Activated CD8-positive, alpha-beta T cell treated with anti-CD3 and anti-CD28 coated beads for 36 hours (primary cell): ENCODE results near the gene ERF. TPM values are rescaled to one million over a fixed set of nuclear protein-coding genes. Genes with fewer than 3 reads are reported as not detected.

Experiments
- ATAC-seq: fragments of 200-7000 bp; cut with Tn5 transposase; one replicate; pipeline ENCODE4 v1.10.0; 2021; ENCODE audit warnings: mild to moderate bottlenecking, moderate library complexity
- CTCF ChIA-PET: fragments of 350-600 bp; sonication (Branson Sonifier 250); formaldehyde crosslinking; loops from one replicate; lab custom pipeline; 2021; ENCODE audit warnings: antibody characterized with exemption; lab: Charles Lee
- POLR2A ChIA-PET: fragments of 350-600 bp; sonication (Branson Sonifier 250); formaldehyde crosslinking; loops from one replicate; lab custom pipeline; 2021; ENCODE audit warnings: antibody characterized with exemption; lab: Charles Lee
- DNase-seq: peaks from one replicate; pipeline ENCODE4 v3.0.0-alpha.2; 2020
- H3K27ac Mint-ChIP-seq: one replicate; pipeline ENCODE4 v1.8.0; 2021; ENCODE audit warnings: mild to moderate bottlenecking, mixed read lengths
- H3K27me3 Mint-ChIP-seq: one replicate; pipeline ENCODE4 v1.8.0; 2021; ENCODE audit warnings: mixed read lengths
- H3K36me3 Mint-ChIP-seq: one replicate; pipeline ENCODE4 v1.8.0; 2021; ENCODE audit warnings: low read depth, mixed read lengths
- H3K4me1 Mint-ChIP-seq: one replicate; pipeline ENCODE4 v1.8.0; 2021; ENCODE audit warnings: low read depth, mixed read lengths
- H3K4me3 Mint-ChIP-seq: one replicate; pipeline ENCODE4 v1.8.0; 2021; ENCODE audit warnings: mild to moderate bottlenecking, moderate library complexity, mixed read lengths
- H3K9me3 Mint-ChIP-seq: one replicate; pipeline ENCODE4 v1.8.0; 2021; ENCODE audit warnings: mixed read lengths
- CTCF ChIP-seq: fragments of 200-600 bp; IDR thresholded peaks from one replicate; pipeline ENCODE4 v1.8.0; 2022; ENCODE audit warnings: antibody characterized with exemption, mild to moderate bottlenecking
- intact Hi-C: fragments of 100-400 bp; cut with micrococcal nuclease; formaldehyde crosslinking; loops from one replicate; pipeline ENCODE4 v1.10.0; 2022
- total RNA-seq, 2 experiments: library from RNA; stranded (reverse); gene quantifications; one replicate each; pipeline ENCODE4 v1.2.3, GENCODE V29; 2021

The ERF gene
- total RNA-seq, 2 experiments from 2014 or later = 60.0 to 69.2 TPM

GRCh38 chr19:42293948-42294347 lies 39.0 kb upstream of the ERF start:
- no peak overlapping the region for H3K4me3 Mint-ChIP-seq
- H3K36me3 Mint-ChIP-seq = peaks cover 22% of the 10 kb centered on the region
- DNase-seq (no peak), ATAC-seq (no peak)
- no peaks in the 10 kb centered on the region for H3K27me3 Mint-ChIP-seq
- peaks cover 6% of the 10 kb centered on the region for H3K4me1 Mint-ChIP-seq
- no peak overlapping the region for H3K27ac Mint-ChIP-seq
- CTCF ChIA-PET = interaction anchor here (0.9 to 1.7 kb wide), 2 partner anchors 15 to 195 kb away, joined by 3 to 9 read pairs; no protein-coding TSS in a partner anchor
- no peak for TF ChIP-seq CTCF
- intact Hi-C loops = no loop called here
- POLR2A ChIA-PET = no interaction called here
- no peaks in the 10 kb centered on the region for H3K9me3 Mint-ChIP-seq

- H3K4me1 Mint-ChIP-seq = peaks cover 6% of the 10 kb centered on the region
- POLR2A ChIA-PET = interaction anchor here (0.6 kb wide), 1 partner anchor 8 kb away, joined by 3 read pairs; the partner anchor contains the start of gene PRR19
- H3K27ac Mint-ChIP-seq = no peak overlapping the region
These were observed 38.6 kb upstream of the ERF start for GRCh38 chr19:42293540-42293939.

GRCh38 chr19:42292963-42293362 lies 38.0 kb upstream of the ERF start:
- POLR2A ChIA-PET = interaction anchor here (0.6 to 1.9 kb wide), 2 partner anchors 9 to 182 kb away, joined by 3 to 4 read pairs; partner anchors contain the start of gene PRR19
- intact Hi-C loops = no loop called here
- Mint-ChIP-seq H3K36me3 (peaks cover 24% of the 10 kb centered on the region), H3K4me1 (peaks cover 6% of the 10 kb centered on the region), H3K27ac (no peak overlapping the region), H3K4me3 (no peak overlapping the region), H3K27me3 (no peaks in the 10 kb centered on the region), H3K9me3 (no peaks in the 10 kb centered on the region)
- CTCF ChIA-PET = interaction anchor here (0.9 to 1.2 kb wide), 2 partner anchors 23 to 194 kb away, joined by 3 read pairs; no protein-coding TSS in a partner anchor
- TF ChIP-seq CTCF = no peak
- ATAC-seq = no peak
- no peak for DNase-seq

More at GRCh38 chr19:42293540-42293939, 38.6 kb upstream of the ERF start:
- TF ChIP-seq CTCF = no peak
- CTCF ChIA-PET = interaction anchor here (0.9 to 1.2 kb wide), 2 partner anchors 23 to 195 kb away, joined by 3 read pairs; no protein-coding TSS in a partner anchor
- no peak overlapping the region for H3K4me3 Mint-ChIP-seq
- DNase-seq = no peak
- H3K27me3 Mint-ChIP-seq = no peaks in the 10 kb centered on the region
- peaks cover 22% of the 10 kb centered on the region for H3K36me3 Mint-ChIP-seq
- no peak for ATAC-seq
- intact Hi-C loops = no loop called here
- no peaks in the 10 kb centered on the region for H3K9me3 Mint-ChIP-seq

GRCh38 chr19:42292042-42292960 lies 37.4 kb upstream of the ERF start:
- Mint-ChIP-seq H3K4me3 (no peak overlapping the region), H3K27ac (peak overlapping the region; percentile 55), H3K27me3 (no peaks in the 10 kb centered on the region), H3K9me3 (no peaks in the 10 kb centered on the region), H3K36me3 (peaks cover 24% of the 10 kb centered on the region), H3K4me1 (peaks cover 6% of the 10 kb centered on the region)
- intact Hi-C loops = no loop called here
- POLR2A ChIA-PET = interaction anchor here (1.9 kb wide), 1 partner anchor 181 kb away, joined by 4 read pairs; no protein-coding TSS in a partner anchor
- ATAC-seq (no peak), DNase-seq (no peak)
- TF ChIP-seq CTCF = no peak
- CTCF ChIA-PET = interaction anchor here (1.0 to 1.2 kb wide), 2 partner anchors 24 to 40 kb away, joined by 3 read pairs; no protein-coding TSS in a partner anchor
